SU-DHL-6 (cell line): Measurements from ENCODE around the gene CAMK1D.

Experiments used
- EZH2phosphoT487 ChIP-seq: fragments of 200-600 bp; sonication (generic), shearing (Covaris generic); conservative IDR thresholded peaks from 2 replicates; pipeline ENCODE4 v1.6.1; 2018; ENCODE audit warnings: mild to moderate bottlenecking, antibody characterized with exemption, low read length, moderate library complexity, mixed read lengths
- TF ChIP-seq, protein P1 (sequence below): fragments of 200-600 bp; sonication (generic); IDR thresholded peaks from one replicate; pipeline ENCODE4 v1.5.1; 2017; ENCODE audit warnings: antibody characterized with exemption, mild to moderate bottlenecking, low read length, moderate library complexity; ENCODE audit not compliant: insufficient read depth, poor library complexity, severe bottlenecking

DNA sequence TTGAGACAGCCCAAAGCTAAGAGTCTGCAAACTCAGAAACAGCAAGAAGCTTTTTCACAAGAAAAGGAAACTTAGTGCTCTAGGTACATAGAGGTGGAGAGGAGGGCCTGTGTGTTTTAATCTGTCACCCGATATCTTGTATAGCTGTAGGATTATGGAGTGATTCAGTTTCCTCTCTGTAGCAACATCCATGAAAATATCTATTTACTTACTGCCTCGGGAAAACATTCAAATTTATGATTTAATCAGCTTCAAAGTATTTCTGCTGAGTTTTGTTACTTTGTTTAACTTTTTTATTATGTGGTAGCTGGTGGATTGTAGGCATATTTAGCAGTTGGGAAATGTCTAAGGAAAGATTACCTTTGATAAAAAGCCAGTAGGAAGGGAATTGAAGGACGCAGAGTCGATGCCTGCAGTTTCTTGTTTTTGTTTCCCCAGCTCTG, 360.2 kb downstream of the CAMK1D start:
- TF ChIP-seq, protein P1, sequence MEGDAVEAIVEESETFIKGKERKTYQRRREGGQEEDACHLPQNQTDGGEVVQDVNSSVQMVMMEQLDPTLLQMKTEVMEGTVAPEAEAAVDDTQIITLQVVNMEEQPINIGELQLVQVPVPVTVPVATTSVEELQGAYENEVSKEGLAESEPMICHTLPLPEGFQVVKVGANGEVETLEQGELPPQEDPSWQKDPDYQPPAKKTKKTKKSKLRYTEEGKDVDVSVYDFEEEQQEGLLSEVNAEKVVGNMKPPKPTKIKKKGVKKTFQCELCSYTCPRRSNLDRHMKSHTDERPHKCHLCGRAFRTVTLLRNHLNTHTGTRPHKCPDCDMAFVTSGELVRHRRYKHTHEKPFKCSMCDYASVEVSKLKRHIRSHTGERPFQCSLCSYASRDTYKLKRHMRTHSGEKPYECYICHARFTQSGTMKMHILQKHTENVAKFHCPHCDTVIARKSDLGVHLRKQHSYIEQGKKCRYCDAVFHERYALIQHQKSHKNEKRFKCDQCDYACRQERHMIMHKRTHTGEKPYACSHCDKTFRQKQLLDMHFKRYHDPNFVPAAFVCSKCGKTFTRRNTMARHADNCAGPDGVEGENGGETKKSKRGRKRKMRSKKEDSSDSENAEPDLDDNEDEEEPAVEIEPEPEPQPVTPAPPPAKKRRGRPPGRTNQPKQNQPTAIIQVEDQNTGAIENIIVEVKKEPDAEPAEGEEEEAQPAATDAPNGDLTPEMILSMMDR: no peak
- no peak for TF ChIP-seq EZH2phosphoT487
